Hepatic stellate cell (primary cell): ENCODE data around the gene VPS51.
"Not testable (repeated sequence)": the region's sequence is repeated elsewhere in the genome, so short reads cannot be mapped to it uniquely, and the experiment has no call there.

Experiments
- DNase-seq: peaks from one replicate; pipeline ENCODE4 v3.0.0; 2011; ENCODE audit warnings: low spot score

The VPS51 gene

GRCh38 chr11:65107751-65108468 lies 11.9 kb downstream of the VPS51 start:
- DNase-seq: no peak

DNA sequence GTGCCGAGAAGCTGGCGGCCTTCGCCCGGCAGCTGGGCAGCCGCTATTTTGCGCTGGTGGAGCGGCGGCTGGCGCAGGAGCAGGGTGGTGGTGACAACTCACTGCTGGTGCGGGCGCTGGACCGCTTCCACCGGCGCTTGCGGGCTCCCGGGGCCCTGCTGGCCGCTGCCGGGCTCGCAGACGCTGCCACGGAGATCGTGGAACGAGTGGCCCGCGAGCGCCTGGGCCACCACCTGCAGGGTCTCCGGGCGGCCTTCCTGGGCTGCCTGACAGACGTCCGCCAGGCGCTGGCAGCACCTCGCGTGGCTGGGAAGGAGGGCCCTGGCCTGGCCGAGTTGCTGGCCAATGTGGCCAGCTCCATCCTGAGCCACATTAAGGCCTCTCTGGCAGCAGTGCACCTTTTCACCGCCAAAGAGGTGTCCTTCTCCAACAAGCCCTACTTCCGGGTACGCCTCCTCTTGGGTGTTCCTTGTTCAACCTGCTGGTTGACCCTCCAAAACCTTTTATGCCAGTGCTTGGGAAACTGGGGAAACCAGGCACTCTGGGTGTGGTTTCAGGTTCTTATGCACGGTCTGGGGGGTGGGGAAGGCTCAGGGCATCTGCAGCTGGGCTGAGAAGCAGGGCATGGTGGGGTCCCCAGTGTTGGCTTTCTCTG lies 12.6 kb downstream of the VPS51 start:
- no peak for DNase-seq

GRCh38 chr11:65109231-65110198 lies 13.5 kb downstream of the VPS51 start:
- DNase-seq: no peak

- DNase-seq: peak; percentile 91
Measured at GRCh38 chr11:65110354-65110861, 14.4 kb downstream of the VPS51 start.

DNA sequence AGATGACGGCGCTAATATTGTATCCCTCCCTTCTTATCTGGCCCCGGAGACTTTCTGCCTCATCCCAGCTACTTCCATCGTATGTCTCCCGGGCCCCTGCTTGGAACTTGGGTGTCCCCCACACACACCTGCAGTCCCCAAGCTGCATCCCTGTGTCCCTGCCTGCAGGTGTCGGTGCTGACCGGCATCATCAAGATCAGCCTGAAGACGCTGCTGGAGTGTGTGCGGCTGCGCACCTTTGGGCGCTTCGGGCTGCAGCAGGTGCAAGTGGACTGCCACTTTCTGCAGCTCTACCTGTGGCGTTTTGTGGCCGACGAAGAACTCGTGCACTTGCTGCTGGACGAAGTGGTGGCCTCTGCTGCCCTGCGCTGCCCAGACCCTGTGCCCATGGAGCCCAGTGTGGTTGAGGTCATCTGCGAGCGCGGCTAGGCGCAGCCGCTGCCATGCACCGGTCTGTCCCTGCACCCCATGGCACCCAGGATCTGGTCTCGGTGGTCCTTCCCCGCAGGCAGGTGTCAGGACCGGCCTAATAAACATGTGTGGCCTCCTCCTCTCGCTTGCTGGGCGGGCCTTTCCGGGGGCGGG lies 15.2 kb downstream of the VPS51 start:
- no peak for DNase-seq

- DNase-seq: peak; percentile 98
Measured at GRCh38 chr11:65111744-65112545, 15.9 kb downstream of the VPS51 start, which contains the start of gene TM7SF2. Gene TM7SF2, plus strand, starts transcription at chr11:65111872. Its CDS starts 144 bp downstream, at chr11:65112016.

DNA sequence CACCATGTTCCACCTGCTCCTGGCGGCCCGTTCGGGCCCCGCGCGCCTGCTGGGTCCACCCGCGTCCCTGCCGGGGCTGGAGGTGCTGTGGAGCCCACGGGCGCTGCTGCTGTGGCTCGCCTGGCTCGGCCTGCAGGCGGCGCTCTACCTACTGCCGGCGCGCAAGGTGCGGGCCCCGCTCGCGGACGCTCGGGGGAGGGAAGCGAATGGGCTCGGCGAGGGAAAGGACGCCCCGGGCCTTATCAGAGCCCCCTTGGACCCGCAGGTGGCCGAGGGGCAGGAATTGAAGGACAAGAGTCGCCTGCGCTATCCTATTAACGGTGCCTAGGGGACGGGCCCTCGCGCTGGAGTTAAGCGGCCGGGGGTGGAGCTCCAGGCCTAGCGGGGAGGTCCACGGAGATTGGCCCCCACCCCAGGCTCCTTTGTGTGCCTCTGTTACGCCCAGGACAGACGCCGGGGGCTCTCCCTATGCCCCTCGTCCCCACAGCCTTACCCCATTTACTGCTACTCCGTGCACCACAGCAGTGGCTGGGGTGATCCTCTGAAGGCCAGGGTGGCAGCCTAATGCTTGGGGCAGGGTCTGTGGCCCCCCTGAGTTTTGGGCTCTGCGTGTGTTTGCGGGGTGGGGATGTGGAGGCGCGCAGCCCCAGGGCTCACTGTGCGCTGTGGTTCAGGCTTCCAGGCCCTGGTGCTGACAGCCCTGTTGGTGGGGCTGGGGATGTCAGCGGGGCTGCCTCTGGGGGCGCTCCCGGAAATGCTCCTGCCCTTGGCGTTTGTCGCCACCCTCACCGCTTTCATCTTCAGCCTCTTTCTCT lies 16.7 kb downstream of the VPS51 start:
- DNase-seq: peak; percentile 71

DNA sequence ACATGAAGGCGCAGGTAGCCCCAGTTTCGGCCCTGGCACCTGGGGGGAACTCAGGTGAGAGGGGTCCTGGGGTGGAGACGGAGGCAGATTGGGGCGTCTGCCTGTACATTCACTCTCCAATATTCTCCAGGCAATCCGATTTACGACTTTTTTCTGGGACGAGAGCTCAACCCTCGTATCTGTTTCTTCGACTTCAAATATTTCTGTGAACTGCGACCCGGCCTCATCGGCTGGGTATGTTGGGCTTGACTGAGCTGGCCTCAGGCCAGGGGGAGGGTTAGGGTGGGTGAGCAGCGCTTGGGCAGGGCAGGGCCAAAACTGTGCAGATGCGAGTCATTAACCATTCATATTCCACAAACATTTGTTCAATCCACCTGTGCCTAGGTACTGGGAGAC lies 17.3 kb downstream of the VPS51 start:
- no peak for DNase-seq

DNA sequence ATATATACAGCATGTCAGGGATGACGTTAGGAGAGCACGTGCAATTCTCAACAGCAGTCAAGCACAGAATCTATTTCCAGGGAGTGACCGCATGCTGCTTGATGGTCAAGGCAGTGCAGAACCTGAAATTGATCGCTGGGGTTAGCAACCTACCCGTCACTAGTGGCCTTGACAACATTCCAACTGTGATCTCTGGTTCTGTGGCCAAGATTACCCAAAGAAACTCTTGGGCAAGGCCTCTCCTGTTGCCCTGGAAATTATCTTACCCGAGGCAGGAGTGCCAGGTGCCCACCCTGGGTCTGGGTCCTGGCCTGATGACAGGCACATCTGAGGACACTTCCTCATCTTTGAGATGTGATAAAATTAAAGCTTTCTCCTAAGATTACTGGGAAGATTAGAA lies 17.8 kb downstream of the VPS51 start:
- no peak for DNase-seq

DNA sequence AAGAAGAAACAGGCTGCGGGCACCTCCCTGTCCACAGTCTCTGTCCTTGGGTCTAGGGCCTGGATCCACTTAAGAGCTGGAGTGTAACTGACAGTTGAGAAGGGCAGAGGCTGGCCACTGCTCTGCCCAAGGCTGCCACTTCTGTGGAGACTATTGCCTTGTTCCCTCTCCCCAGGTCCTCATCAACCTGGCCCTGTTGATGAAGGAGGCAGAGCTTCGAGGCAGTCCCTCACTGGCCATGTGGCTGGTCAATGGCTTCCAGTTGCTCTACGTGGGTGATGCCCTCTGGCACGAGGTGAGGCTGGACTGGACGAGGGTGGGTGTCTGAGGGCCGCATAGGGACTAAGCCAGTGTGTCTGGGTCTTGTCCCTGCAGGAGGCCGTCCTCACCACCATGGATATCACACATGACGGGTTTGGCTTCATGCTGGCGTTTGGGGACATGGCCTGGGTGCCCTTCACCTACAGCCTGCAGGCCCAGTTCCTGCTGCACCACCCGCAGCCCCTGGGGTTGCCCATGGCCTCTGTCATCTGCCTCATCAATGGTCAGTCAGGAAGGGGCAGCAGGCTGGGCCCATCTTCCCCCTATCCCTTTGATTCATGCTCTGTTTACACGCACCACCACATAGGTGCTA lies 18.6 kb downstream of the VPS51 start:
- no peak for DNase-seq

- no peak for DNase-seq
Measured at GRCh38 chr11:65115361-65116082, 19.5 kb downstream of the VPS51 start.

DNA sequence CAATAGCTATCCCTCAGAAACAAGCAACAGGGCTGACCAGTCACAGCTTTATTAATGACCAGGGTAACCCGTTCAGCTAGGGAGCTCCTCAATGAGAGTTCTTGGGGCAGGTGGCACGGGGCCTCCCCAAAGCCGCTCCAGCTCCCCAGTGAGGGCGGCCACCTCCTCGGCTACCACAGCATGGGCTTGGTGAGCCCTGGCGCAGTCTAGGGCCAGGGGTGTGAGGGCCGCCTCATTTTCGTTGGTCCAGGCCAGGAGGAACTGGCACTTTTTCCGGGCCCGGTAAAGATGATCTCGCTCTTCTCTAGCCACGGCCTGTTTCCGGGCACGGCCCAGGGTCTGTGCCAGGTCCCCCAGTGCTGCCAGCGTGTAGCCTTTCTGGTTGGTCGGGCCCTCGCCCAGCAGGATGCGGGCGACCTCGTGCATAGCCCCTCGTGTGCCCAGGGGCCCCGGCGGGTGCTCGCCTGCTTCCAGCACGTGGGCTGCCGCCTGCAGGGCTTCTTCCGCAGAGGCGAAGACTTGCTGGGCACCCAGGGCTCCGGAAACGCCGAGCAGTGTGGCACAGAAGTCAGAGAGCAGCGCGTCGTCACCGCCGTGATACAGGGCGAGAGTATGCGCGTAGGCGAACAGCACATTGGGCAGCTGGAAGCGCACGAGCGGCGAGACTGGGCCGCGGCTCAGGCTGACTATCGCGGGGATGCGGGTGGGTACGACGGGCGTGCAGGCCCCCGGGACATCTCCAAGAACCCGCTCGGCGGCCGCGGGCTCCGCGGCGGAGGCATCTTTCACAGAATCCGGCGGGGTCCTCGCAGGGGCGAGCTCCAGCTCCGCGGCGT lies 20.6 kb downstream of the VPS51 start:
- no peak for DNase-seq

- peak; percentile 95 for DNase-seq
Measured at GRCh38 chr11:65117206-65118096, 21.4 kb downstream of the VPS51 start, which contains the start of gene ZNHIT2. Gene ZNHIT2, minus strand, starts transcription at chr11:65117701. Its CDS starts 48 bp downstream, at chr11:65117653.

DNA sequence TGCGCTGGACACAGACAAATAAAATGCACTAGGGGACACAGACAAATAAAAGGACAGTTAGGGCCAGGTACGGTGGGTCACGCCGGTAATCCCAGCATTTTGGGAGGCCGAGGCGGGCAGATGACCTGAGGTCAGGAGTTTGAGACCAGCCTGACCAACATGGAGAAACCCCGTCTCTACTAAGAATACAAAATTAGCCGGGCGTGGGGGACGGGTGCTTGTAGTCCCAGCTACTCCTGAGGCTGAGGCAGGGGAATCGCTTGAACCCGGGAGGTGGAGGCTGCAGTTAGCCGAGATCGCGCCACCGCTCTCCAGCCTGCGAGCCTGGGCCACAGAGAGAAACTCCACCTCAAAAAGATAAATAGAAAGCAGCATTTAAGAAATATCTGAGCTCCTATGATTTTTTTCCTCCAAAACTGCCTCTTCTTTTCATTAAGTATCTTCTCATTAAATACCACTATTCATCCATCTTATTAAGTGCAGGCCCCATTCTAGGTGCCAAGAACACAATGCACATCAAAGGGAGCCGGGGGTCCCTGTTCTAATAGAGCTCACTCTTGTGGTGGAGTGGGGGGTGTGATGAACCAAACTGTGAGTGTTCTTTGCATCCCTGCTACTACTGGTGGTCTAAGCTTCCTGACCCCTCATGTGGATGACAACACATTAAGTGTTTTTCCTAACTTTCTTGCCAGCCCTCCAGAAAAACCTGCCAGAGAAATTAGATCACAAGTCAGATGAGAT lies 22.3 kb downstream of the VPS51 start:
- DNase-seq: no peak

DNA sequence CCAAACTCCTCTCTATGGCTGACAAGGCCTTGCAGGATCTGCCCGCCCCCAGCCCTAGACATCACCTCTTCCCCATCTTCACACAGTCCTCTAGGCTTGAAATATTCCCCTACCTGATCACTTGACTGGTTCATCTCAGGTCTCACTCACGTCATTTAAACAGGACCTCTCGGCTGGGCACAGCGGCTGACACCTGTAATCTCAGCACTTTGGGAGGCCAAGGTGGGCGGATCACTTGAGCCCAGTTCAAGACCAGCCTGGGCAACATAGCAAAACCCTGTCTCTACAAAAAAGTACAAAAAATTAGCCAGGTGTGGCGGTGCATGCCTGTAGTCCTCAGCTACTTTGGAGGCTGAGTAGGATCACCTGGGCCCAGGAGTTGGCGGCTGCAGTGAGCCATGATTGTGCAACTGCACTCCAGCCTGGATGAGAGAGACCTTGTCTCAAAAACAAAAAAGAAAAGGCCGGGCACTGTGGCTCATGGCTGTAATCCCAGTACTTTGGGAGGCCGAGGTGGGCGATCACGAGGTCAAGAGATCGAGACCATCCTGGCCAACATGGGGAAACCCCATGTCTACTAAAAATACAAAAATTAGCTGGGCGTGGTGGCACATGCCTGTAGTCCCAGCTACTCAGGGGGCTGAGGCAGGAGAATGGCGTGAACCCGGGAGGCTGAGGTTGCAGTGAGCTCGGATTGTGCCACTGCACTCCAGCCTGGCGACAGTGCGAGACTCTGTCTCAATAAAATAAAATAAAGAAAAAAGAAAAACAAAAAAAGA lies 23.1 kb downstream of the VPS51 start:
- DNase-seq: not testable (repeated sequence)

DNA sequence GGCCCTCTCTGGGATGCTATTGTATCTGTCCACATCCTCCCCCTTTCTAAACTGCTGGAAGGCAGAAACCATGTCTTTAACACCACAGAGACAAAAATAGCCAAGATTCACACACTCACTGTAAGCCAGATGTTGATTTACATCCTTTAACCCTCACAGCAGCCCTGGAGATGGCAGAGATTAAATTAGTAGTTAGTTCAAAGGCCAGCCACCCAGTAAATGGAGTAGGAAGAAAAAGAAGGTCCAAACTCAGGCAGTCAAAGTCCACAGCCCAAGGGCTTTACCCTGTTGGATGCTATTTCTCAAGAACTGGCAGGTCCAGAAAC lies 23.6 kb downstream of the VPS51 start:
- no peak for DNase-seq
